Nephron progenitor cell (in vitro differentiated cells): ENCODE results near the gene ANO6.

Experiments
- DNase-seq: peaks from one replicate; pipeline ENCODE4 v3.0.0; 2021
- H3K27ac Mint-ChIP-seq: 2 replicates; pipeline ENCODE4 v1.8.0; 2021; ENCODE audit warnings: mild to moderate bottlenecking, moderate library complexity, mixed read lengths
- H3K27me3 Mint-ChIP-seq: 2 replicates; pipeline ENCODE4 v1.8.0; 2021; ENCODE audit warnings: mild to moderate bottlenecking, low read depth, mixed read lengths; ENCODE audit not compliant: poor library complexity
- H3K36me3 Mint-ChIP-seq: 2 replicates; pipeline ENCODE4 v1.8.0; 2021; ENCODE audit warnings: low read depth, mixed read lengths
- H3K4me1 Mint-ChIP-seq: 2 replicates; pipeline ENCODE4 v1.8.0; 2021; ENCODE audit warnings: mixed read lengths
- H3K4me3 Mint-ChIP-seq: 2 replicates; pipeline ENCODE4 v1.8.0; 2021; ENCODE audit warnings: mild to moderate bottlenecking, moderate library complexity, mixed read lengths
- H3K9me3 Mint-ChIP-seq: 2 replicates; pipeline ENCODE4 v1.8.0; 2021; ENCODE audit warnings: mild to moderate bottlenecking, moderate library complexity, mixed read lengths
- TF ChIP-seq, protein P1 (sequence below): fragments of 200-600 bp; sonication (generic); IDR thresholded peaks from 2 replicates; pipeline ENCODE4 v1.5.0; 2021; ENCODE audit warnings: antibody characterized with exemption

The ANO6 gene

DNA sequence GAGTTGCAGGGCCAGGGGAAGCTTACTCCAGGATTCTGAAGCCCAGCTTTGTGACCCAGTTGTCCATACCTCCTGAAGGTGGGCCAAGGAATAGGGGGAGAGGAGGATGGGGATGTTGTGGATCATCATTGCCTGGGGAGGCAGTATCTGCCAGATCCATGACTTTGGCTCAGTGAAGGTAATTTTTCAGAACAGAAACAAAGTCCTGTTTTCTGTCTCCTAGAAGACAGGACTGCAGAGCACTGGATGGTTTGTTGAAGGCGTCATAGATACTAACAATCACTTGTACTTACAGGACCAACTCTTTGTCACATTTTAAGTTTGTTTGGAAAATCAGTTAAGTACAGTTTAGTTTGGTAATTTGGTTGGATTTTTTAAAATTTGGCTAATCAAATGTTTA, 38.4 kb downstream of the ANO6 start:
- H3K4me3 Mint-ChIP-seq, result no peak overlapping the region
- no peak for DNase-seq
- TF ChIP-seq, protein P1, sequence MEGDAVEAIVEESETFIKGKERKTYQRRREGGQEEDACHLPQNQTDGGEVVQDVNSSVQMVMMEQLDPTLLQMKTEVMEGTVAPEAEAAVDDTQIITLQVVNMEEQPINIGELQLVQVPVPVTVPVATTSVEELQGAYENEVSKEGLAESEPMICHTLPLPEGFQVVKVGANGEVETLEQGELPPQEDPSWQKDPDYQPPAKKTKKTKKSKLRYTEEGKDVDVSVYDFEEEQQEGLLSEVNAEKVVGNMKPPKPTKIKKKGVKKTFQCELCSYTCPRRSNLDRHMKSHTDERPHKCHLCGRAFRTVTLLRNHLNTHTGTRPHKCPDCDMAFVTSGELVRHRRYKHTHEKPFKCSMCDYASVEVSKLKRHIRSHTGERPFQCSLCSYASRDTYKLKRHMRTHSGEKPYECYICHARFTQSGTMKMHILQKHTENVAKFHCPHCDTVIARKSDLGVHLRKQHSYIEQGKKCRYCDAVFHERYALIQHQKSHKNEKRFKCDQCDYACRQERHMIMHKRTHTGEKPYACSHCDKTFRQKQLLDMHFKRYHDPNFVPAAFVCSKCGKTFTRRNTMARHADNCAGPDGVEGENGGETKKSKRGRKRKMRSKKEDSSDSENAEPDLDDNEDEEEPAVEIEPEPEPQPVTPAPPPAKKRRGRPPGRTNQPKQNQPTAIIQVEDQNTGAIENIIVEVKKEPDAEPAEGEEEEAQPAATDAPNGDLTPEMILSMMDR, result no peak
- no peaks in the 10 kb centered on the region for H3K9me3 Mint-ChIP-seq
- H3K4me1 Mint-ChIP-seq, result peaks cover 22% of the 10 kb centered on the region
- H3K36me3 Mint-ChIP-seq, result peaks cover 9% of the 10 kb centered on the region
- no peak overlapping the region for H3K27ac Mint-ChIP-seq
- H3K27me3 Mint-ChIP-seq, result no peaks in the 10 kb centered on the region

- no peak overlapping the region for H3K4me3 Mint-ChIP-seq
- no peak for DNase-seq
- TF ChIP-seq, protein P1, result no peak
- H3K27ac Mint-ChIP-seq, result no peak overlapping the region
- peaks cover 18% of the 10 kb centered on the region for H3K36me3 Mint-ChIP-seq
- H3K4me1 Mint-ChIP-seq, result peaks cover 39% of the 10 kb centered on the region
- H3K27me3 Mint-ChIP-seq, result no peaks in the 10 kb centered on the region
- H3K9me3 Mint-ChIP-seq, result no peaks in the 10 kb centered on the region
These were observed 40.8 kb downstream of the ANO6 start for GRCh38 chr12:45256721-45257120.

GRCh38 chr12:45257185-45257930, 41.5 kb downstream of the ANO6 start:
- TF ChIP-seq, protein P1, result no peak
- Mint-ChIP-seq H3K27ac (no peak overlapping the region), H3K4me3 (no peak overlapping the region), H3K4me1 (peaks cover 39% of the 10 kb centered on the region), H3K9me3 (no peaks in the 10 kb centered on the region), H3K27me3 (no peaks in the 10 kb centered on the region), H3K36me3 (peaks cover 18% of the 10 kb centered on the region)
- no peak for DNase-seq

DNA sequence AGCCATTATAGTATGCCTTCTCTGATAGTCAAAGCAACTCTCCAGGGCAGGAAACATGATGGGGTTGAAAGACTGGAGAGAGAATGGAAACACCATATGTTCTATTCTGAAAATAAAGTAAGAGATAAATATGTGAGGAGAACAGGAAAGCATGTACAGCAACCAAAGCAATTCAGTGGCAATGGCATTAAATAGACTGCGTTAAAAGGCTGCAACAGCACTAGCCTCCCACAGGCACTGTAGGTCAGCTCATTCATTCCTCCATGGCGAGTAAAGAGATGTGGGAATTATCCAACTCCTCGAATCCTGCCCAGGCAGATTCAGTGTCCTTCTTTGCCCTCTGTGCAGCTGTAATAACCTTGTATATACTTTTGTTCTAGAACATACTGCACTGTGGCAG, 43.8 kb downstream of the ANO6 start:
- Mint-ChIP-seq H3K36me3 (peaks cover 22% of the 10 kb centered on the region), H3K27me3 (no peaks in the 10 kb centered on the region), H3K9me3 (no peaks in the 10 kb centered on the region), H3K4me3 (no peak overlapping the region), H3K27ac (peak overlapping the region; percentile 91), H3K4me1 (peaks cover 39% of the 10 kb centered on the region)
- TF ChIP-seq, protein P1, result no peak
- DNase-seq, result no peak

- no peaks in the 10 kb centered on the region for H3K27me3 Mint-ChIP-seq
- H3K36me3 Mint-ChIP-seq, result peaks cover 22% of the 10 kb centered on the region
- H3K27ac Mint-ChIP-seq, result peak overlapping the region; percentile 91
- no peaks in the 10 kb centered on the region for H3K9me3 Mint-ChIP-seq
- TF ChIP-seq, protein P1, result no peak
- peaks cover 39% of the 10 kb centered on the region for H3K4me1 Mint-ChIP-seq
- DNase-seq, result no peak
- no peak overlapping the region for H3K4me3 Mint-ChIP-seq
These were observed 44.4 kb downstream of the ANO6 start for GRCh38 chr12:45260104-45260815.
